GM23338 (cell line): Measurements from ENCODE around the gene CASKIN2.

Experiments
- CREB1 ChIP-seq: fragments of 250-450 bp; sonication (Bioruptor Pico); IDR thresholded peaks from 2 replicates; pipeline ENCODE4 v1.5.0; 2020; ENCODE audit warnings: low read depth, mild to moderate bottlenecking, moderate library complexity
- CTCF ChIP-seq, 2 experiments: fragments of 200-600 bp in 1 of 2; sonication (generic) in 1 of 2; conservative IDR thresholded peaks; 2 replicates each; pipeline versions ENCODE4 v1.5.1 to v1.6.1; 2016 to 2017; ENCODE audit warnings: antibody characterized with exemption in 2 of 2, low read depth in 2 of 2, mild to moderate bottlenecking in 2 of 2, moderate library complexity in 1 of 2
- ETS1 ChIP-seq: IDR thresholded peaks from 2 replicates; pipeline ENCODE4 v1.6.1; 2016; ENCODE audit warnings: antibody characterized with exemption
- EZH2 ChIP-seq: fragments of 200-600 bp; sonication (generic); IDR thresholded peaks from one replicate; pipeline ENCODE4 v1.8.0; 2017; ENCODE audit warnings: antibody characterized with exemption, mild to moderate bottlenecking, low read depth; ENCODE audit not compliant: unreplicated experiment
- JUNB ChIP-seq: IDR thresholded peaks from one replicate; pipeline ENCODE4 v1.6.1; 2016; ENCODE audit warnings: antibody characterized with exemption; ENCODE audit not compliant: unreplicated experiment
- POLR2AphosphoS5 ChIP-seq: IDR thresholded peaks from 2 replicates; pipeline ENCODE4 v1.6.1; 2016; ENCODE audit warnings: antibody characterized with exemption, low read depth
- REST ChIP-seq: IDR thresholded peaks from one replicate; pipeline ENCODE4 v1.6.1; 2018; ENCODE audit warnings: antibody characterized with exemption; ENCODE audit not compliant: unreplicated experiment

- TF ChIP-seq EZH2 (no peak), CTCF (conservative IDR thresholded peaks at IDR 0.05; ENCODE audit: low read depth in 2 of 2) (no peak), REST (no peak), POLR2AphosphoS5 (no peak), JUNB (no peak), ETS1 (no peak), CREB1 (CRISPR knock-in tag) (no peak)
These were observed 22.7 kb downstream of the CASKIN2 start for GRCh38 chr17:75492555-75493168.
